Measurements from ENCODE around the gene CAMK2B. TPM values are rescaled to one million over a fixed set of nuclear protein-coding genes. Genes with fewer than 3 reads are reported as not detected.

CAMK2B gene
- total and polyA plus RNA-seq, 2 experiments from 2014 or later: not detected

DNA sequence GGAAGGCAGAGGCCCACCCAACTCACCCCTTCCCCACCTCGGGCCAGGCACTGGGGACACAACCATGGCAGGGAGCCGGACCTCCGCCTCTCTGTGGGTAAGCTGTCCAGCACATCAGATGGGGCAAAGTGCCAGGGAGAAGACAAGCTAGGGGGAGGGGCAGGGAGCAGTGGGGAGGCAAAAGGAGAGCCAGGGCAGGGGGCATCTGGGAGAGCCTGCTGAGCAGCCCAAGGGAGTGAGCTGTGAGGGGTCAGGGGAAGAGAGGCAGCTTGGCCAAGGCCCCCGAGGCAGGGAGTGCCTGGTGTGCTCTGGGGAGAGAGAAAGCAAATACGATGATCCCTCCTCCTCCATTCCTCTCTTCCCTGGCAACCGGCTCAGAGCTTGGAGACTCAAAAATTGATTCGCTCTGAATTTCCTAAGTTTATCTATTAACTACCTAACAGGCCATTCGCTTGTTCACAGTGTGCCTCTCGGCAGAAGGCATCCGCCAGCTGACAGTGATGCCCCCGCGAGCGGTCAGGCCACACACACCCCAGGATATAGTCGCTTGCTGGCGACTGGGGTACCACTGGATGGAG lies 4.5 kb downstream of the CAMK2B start (continued):
- TF ChIP-seq, protein P1, sequence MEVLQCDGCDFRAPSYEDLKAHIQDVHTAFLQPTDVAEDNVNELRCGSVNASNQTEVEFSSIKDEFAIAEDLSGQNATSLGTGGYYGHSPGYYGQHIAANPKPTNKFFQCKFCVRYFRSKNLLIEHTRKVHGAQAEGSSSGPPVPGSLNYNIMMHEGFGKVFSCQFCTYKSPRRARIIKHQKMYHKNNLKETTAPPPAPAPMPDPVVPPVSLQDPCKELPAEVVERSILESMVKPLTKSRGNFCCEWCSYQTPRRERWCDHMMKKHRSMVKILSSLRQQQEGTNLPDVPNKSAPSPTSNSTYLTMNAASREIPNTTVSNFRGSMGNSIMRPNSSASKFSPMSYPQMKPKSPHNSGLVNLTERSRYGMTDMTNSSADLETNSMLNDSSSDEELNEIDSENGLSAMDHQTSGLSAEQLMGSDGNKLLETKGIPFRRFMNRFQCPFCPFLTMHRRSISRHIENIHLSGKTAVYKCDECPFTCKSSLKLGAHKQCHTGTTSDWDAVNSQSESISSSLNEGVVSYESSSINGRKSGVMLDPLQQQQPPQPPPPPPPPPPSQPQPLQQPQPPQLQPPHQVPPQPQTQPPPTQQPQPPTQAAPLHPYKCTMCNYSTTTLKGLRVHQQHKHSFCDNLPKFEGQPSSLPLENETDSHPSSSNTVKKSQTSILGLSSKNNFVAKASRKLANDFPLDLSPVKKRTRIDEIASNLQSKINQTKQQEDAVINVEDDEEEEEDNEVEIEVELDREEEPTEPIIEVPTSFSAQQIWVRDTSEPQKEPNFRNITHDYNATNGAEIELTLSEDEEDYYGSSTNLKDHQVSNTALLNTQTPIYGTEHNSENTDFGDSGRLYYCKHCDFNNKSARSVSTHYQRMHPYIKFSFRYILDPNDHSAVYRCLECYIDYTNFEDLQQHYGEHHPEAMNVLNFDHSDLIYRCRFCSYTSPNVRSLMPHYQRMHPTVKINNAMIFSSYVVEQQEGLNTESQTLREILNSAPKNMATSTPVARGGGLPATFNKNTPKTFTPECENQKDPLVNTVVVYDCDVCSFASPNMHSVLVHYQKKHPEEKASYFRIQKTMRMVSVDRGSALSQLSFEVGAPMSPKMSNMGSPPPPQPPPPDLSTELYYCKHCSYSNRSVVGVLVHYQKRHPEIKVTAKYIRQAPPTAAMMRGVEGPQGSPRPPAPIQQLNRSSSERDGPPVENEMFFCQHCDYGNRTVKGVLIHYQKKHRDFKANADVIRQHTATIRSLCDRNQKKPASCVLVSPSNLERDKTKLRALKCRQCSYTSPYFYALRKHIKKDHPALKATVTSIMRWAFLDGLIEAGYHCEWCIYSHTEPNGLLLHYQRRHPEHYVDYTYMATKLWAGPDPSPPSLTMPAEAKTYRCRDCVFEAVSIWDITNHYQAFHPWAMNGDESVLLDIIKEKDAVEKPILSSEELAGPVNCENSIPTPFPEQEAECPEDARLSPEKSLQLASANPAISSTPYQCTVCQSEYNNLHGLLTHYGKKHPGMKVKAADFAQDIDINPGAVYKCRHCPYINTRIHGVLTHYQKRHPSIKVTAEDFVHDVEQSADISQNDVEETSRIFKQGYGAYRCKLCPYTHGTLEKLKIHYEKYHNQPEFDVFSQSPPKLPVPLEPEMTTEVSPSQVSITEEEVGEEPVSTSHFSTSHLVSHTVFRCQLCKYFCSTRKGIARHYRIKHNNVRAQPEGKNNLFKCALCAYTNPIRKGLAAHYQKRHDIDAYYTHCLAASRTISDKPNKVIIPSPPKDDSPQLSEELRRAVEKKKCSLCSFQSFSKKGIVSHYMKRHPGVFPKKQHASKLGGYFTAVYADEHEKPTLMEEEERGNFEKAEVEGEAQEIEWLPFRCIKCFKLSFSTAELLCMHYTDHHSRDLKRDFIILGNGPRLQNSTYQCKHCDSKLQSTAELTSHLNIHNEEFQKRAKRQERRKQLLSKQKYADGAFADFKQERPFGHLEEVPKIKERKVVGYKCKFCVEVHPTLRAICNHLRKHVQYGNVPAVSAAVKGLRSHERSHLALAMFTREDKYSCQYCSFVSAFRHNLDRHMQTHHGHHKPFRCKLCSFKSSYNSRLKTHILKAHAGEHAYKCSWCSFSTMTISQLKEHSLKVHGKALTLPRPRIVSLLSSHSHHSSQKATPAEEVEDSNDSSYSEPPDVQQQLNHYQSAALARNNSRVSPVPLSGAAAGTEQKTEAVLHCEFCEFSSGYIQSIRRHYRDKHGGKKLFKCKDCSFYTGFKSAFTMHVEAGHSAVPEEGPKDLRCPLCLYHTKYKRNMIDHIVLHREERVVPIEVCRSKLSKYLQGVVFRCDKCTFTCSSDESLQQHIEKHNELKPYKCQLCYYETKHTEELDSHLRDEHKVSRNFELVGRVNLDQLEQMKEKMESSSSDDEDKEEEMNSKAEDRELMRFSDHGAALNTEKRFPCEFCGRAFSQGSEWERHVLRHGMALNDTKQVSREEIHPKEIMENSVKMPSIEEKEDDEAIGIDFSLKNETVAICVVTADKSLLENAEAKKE (CRISPR knock-in tag; IDR thresholded peaks at IDR 0.05): no peak
- no peak for TF ChIP-seq STAT1 (IDR thresholded peaks at IDR 0.05; ENCODE audit: unreplicated experiment)

GRCh38 chr7:44320141-44320540 lies 5.3 kb downstream of the CAMK2B start:
- no peaks in the 10 kb centered on the region for H3K79me2 ChIP-seq (replicated peaks; ENCODE audit: insufficient read depth)
- H2AFZ ChIP-seq: no peak overlapping the region
- Mint-ChIP-seq H3K27ac (no peak overlapping the region), H3K9me3 (peaks cover 2% of the 10 kb centered on the region; the same call in 2 of the 3 replicates), H3K4me1 (peaks cover 8% of the 10 kb centered on the region), H3K4me3 (no peak overlapping the region), H3K36me3 (ENCODE audit: low read depth) (no peaks in the 10 kb centered on the region), H3K27me3 (ENCODE audit: insufficient read depth, low read depth, poor library complexity) (peaks cover 26% of the 10 kb centered on the region)
- H3K36me3 ChIP-seq (ENCODE audit: insufficient read depth): no peaks in the 10 kb centered on the region
- H3K4me3 ChIP-seq: no peak overlapping the region
- H3K9me2 ChIP-seq (ENCODE audit: insufficient read depth): no peaks in the 10 kb centered on the region
- no peak for ATAC-seq
- no peak for DNase-seq (ENCODE audit: low spot score)
- no peak overlapping the region for H3K4me2 ChIP-seq
- no peaks in the 10 kb centered on the region for H3F3A ChIP-seq (replicated peaks; ENCODE audit: low read depth)
- H4K20me1 ChIP-seq (replicated peaks; ENCODE audit: insufficient read depth): no peaks in the 10 kb centered on the region
- H3K27me3 ChIP-seq (ENCODE audit: insufficient read depth): peaks cover 34% of the 10 kb centered on the region
- no peak overlapping the region for H3K27ac ChIP-seq (ENCODE audit: low read depth)
- no peaks in the 10 kb centered on the region for H3K4me1 ChIP-seq (ENCODE audit: insufficient read depth)
- TF ChIP-seq JUNB (IDR thresholded peaks at IDR 0.05; ENCODE audit: unreplicated experiment) (no peak), ZNF331 (CRISPR knock-in tag; IDR thresholded peaks at IDR 0.05; ENCODE audit: low read depth) (no peak), ETS1 (IDR thresholded peaks at IDR 0.05) (no peak)
- TF ChIP-seq, protein P2, sequence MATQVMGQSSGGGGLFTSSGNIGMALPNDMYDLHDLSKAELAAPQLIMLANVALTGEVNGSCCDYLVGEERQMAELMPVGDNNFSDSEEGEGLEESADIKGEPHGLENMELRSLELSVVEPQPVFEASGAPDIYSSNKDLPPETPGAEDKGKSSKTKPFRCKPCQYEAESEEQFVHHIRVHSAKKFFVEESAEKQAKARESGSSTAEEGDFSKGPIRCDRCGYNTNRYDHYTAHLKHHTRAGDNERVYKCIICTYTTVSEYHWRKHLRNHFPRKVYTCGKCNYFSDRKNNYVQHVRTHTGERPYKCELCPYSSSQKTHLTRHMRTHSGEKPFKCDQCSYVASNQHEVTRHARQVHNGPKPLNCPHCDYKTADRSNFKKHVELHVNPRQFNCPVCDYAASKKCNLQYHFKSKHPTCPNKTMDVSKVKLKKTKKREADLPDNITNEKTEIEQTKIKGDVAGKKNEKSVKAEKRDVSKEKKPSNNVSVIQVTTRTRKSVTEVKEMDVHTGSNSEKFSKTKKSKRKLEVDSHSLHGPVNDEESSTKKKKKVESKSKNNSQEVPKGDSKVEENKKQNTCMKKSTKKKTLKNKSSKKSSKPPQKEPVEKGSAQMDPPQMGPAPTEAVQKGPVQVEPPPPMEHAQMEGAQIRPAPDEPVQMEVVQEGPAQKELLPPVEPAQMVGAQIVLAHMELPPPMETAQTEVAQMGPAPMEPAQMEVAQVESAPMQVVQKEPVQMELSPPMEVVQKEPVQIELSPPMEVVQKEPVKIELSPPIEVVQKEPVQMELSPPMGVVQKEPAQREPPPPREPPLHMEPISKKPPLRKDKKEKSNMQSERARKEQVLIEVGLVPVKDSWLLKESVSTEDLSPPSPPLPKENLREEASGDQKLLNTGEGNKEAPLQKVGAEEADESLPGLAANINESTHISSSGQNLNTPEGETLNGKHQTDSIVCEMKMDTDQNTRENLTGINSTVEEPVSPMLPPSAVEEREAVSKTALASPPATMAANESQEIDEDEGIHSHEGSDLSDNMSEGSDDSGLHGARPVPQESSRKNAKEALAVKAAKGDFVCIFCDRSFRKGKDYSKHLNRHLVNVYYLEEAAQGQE (IDR thresholded peaks at IDR 0.05; ENCODE audit: unreplicated experiment): no peak

All from GM23338 (cell line).